AG04449 (cell line): ENCODE results near the gene NEUROD2.

Experiments used
- CTCF ChIA-PET: fragments of 350-600 bp; formaldehyde crosslinking; extraction: SDS; loops from one replicate; lab custom pipeline; 2021; ENCODE audit warnings: antibody characterized with exemption; lab: Yijun Ruan, JAX
- POLR2A ChIA-PET: fragments of 400-600, 350-600 bp; formaldehyde crosslinking; extraction: SDS; loops from one replicate; lab custom pipeline; 2020; ENCODE audit warnings: antibody characterized with exemption, inconsistent platforms; lab: Yijun Ruan, JAX
- DNase-seq: peaks from one replicate; pipeline ENCODE4 v3.0.0-alpha.2; 2010; ENCODE audit warnings: low read depth, low spot score
- H3K4me3 ChIP-seq: 2 replicates; pipeline ENCODE4 v1.5.1; 2011; ENCODE audit warnings: low read depth, mild to moderate bottlenecking, control low read depth, low read length
- CTCF ChIP-seq: IDR thresholded peaks from one replicate; pipeline ENCODE4 v1.5.1; 2011; ENCODE audit warnings: mild to moderate bottlenecking, moderate library complexity, low read length, control low read depth, inconsistent platforms; ENCODE audit not compliant: insufficient read depth; ENCODE audit errors: missing control alignments

The NEUROD2 gene

GRCh38 chr17:39599665-39600231, 8.0 kb downstream of the NEUROD2 start:
- ChIA-PET CTCF (interaction anchor here (1.4 to 4.8 kb wide), 3 partner anchors 21 to 50 kb away, joined by 3 to 37 read pairs (median 10); no protein-coding TSS in a partner anchor), POLR2A (no interaction called here)
- no peak overlapping the region for H3K4me3 ChIP-seq
- TF ChIP-seq CTCF = no peak
- no peak for DNase-seq

GRCh38 chr17:39599004-39599664, 8.6 kb downstream of the NEUROD2 start:
- DNase-seq = no peak
- TF ChIP-seq CTCF = no peak
- ChIA-PET POLR2A (no interaction called here), CTCF (interaction anchor here (0.7 to 4.8 kb wide), 4 partner anchors 21 to 50 kb away, joined by 3 to 37 read pairs (median 6); no protein-coding TSS in a partner anchor)
- no peak overlapping the region for H3K4me3 ChIP-seq

GRCh38 chr17:39598630-39599003, 9.1 kb downstream of the NEUROD2 start:
- POLR2A ChIA-PET = no interaction called here
- CTCF ChIA-PET = interaction anchor here (0.7 to 4.8 kb wide), 4 partner anchors 22 to 49 kb away, joined by 3 to 37 read pairs (median 6); no protein-coding TSS in a partner anchor
- H3K4me3 ChIP-seq = no peak overlapping the region
- no peak for DNase-seq
- TF ChIP-seq CTCF = no peak

GRCh38 chr17:39598047-39598481, 9.7 kb downstream of the NEUROD2 start:
- H3K4me3 ChIP-seq = no peak overlapping the region
- DNase-seq = no peak
- CTCF ChIA-PET = interaction anchor here (0.8 to 4.8 kb wide), 4 partner anchors 22 to 49 kb away, joined by 3 to 37 read pairs (median 4); no protein-coding TSS in a partner anchor
- TF ChIP-seq CTCF = no peak
- POLR2A ChIA-PET = no interaction called here

GRCh38 chr17:39597372-39598046, 10.2 kb downstream of the NEUROD2 start:
- TF ChIP-seq CTCF = no peak
- POLR2A ChIA-PET = no interaction called here
- CTCF ChIA-PET = interaction anchor here (0.8 to 4.8 kb wide), 3 partner anchors 22 to 26 kb away, joined by 3 to 37 read pairs (median 5); no protein-coding TSS in a partner anchor
- no peak for DNase-seq
- no peak overlapping the region for H3K4me3 ChIP-seq
